GM23338 (cell line): ENCODE measurements around the gene BRPF3. TPM values are rescaled to one million over a fixed set of nuclear protein-coding genes. Genes with fewer than 3 reads are reported as not detected.

Experiments
- ATAC-seq: fragments of 200-7000 bp; cut with Tn5 transposase; 3 replicates; pipeline ENCODE4 v1.9.1; 2020
- DNase-seq: peaks from one replicate; pipeline ENCODE4 v3.0.0-alpha.2; 2015; ENCODE audit warnings: low spot score
- H2AFZ ChIP-seq: fragments of 200-600 bp; sonication (generic); 2 replicates; pipeline ENCODE4 v1.8.0; 2016; ENCODE audit warnings: antibody characterized with exemption, mild to moderate bottlenecking, moderate library complexity
- H3F3A ChIP-seq: fragments of 200-600 bp; sonication (generic); replicated peaks from 2 replicates; pipeline ENCODE4 v1.8.0; 2017; ENCODE audit warnings: antibody characterized with exemption, mixed run types, low read depth
- H3K27ac ChIP-seq: fragments of 200-600 bp; sonication (generic); 2 replicates; pipeline ENCODE4 v1.6.1; 2016; ENCODE audit warnings: low read depth
- H3K27me3 ChIP-seq: fragments of 200-600 bp; sonication (generic); 2 replicates; pipeline ENCODE4 v1.8.0; 2016; ENCODE audit warnings: mild to moderate bottlenecking, mixed run types, moderate library complexity; ENCODE audit not compliant: insufficient read depth
- H3K36me3 ChIP-seq: fragments of 200-600 bp; sonication (generic); 2 replicates; pipeline ENCODE4 v1.8.0; 2016; ENCODE audit warnings: mild to moderate bottlenecking; ENCODE audit not compliant: insufficient read depth
- H3K4me1 ChIP-seq: fragments of 200-600 bp; sonication (generic); 2 replicates; pipeline ENCODE4 v1.8.0; 2016; ENCODE audit warnings: mild to moderate bottlenecking, moderate library complexity; ENCODE audit not compliant: insufficient read depth
- H3K4me2 ChIP-seq: fragments of 200-600 bp; sonication (generic); 2 replicates; pipeline ENCODE4 v1.7.1; 2017; ENCODE audit warnings: mixed run types
- H3K4me3 ChIP-seq: fragments of 200-600 bp; sonication (generic); 2 replicates; pipeline ENCODE4 v1.6.1; 2016; ENCODE audit warnings: mixed run types
- H3K79me2 ChIP-seq: fragments of 200-600 bp; sonication (generic); replicated peaks from 2 replicates; pipeline ENCODE4 v1.8.0; 2017; ENCODE audit warnings: mild to moderate bottlenecking; ENCODE audit not compliant: insufficient read depth
- H3K9me2 ChIP-seq: fragments of 200-600 bp; sonication (generic); 2 replicates; pipeline ENCODE4 v1.8.0; 2017; ENCODE audit not compliant: insufficient read depth
- H4K20me1 ChIP-seq: fragments of 200-600 bp; sonication (generic); replicated peaks from 2 replicates; pipeline ENCODE4 v1.8.0; 2017; ENCODE audit warnings: mild to moderate bottlenecking; ENCODE audit not compliant: insufficient read depth
- H3K27ac Mint-ChIP-seq: 2 replicates; pipeline ENCODE4 v1.8.0; 2020; ENCODE audit warnings: inconsistent platforms, mild to moderate bottlenecking, moderate library complexity, mixed read lengths
- H3K27me3 Mint-ChIP-seq: 3 replicates; pipeline ENCODE4 v1.8.0; 2022; ENCODE audit warnings: low read depth, mild to moderate bottlenecking, moderate library complexity, mixed read lengths, inconsistent platforms; ENCODE audit not compliant: insufficient read depth, poor library complexity
- H3K36me3 Mint-ChIP-seq: 3 replicates; pipeline ENCODE4 v1.8.0; 2021; ENCODE audit warnings: low read depth, mild to moderate bottlenecking, inconsistent platforms, moderate library complexity, mixed read lengths
- H3K4me1 Mint-ChIP-seq: 3 replicates; pipeline ENCODE4 v1.8.0; 2020; ENCODE audit warnings: mild to moderate bottlenecking, inconsistent platforms, mixed read lengths
- H3K4me3 Mint-ChIP-seq: 3 replicates; pipeline ENCODE4 v1.8.0; 2021; ENCODE audit warnings: moderate library complexity, mild to moderate bottlenecking, inconsistent platforms, mixed read lengths
- H3K9me3 Mint-ChIP-seq: 3 replicates; pipeline ENCODE4 v1.8.0; 2020; ENCODE audit warnings: moderate library complexity, mild to moderate bottlenecking, inconsistent platforms, mixed read lengths
- CREB1 ChIP-seq: fragments of 250-450 bp; sonication (Bioruptor Pico); IDR thresholded peaks from 2 replicates; pipeline ENCODE4 v1.5.0; 2020; ENCODE audit warnings: low read depth, mild to moderate bottlenecking, moderate library complexity
- CTCF ChIP-seq, 2 experiments: fragments of 200-600 bp in 1 of 2; sonication (generic) in 1 of 2; conservative IDR thresholded peaks; 2 replicates each; pipeline versions ENCODE4 v1.5.1 to v1.6.1; 2016 to 2017; ENCODE audit warnings: antibody characterized with exemption in 2 of 2, low read depth in 2 of 2, mild to moderate bottlenecking in 2 of 2, moderate library complexity in 1 of 2
- EZH2 ChIP-seq: fragments of 200-600 bp; sonication (generic); IDR thresholded peaks from one replicate; pipeline ENCODE4 v1.8.0; 2017; ENCODE audit warnings: antibody characterized with exemption, mild to moderate bottlenecking, low read depth; ENCODE audit not compliant: unreplicated experiment
- EZH2phosphoT487 ChIP-seq: fragments of 200-600 bp; sonication (generic); IDR thresholded peaks from one replicate; pipeline ENCODE4 v1.8.1; 2018; ENCODE audit warnings: antibody characterized with exemption; ENCODE audit not compliant: unreplicated experiment
- JUNB ChIP-seq: IDR thresholded peaks from one replicate; pipeline ENCODE4 v1.6.1; 2016; ENCODE audit warnings: antibody characterized with exemption; ENCODE audit not compliant: unreplicated experiment
- NANOG ChIP-seq: IDR thresholded peaks from 2 replicates; pipeline ENCODE4 v1.6.1; 2016; ENCODE audit warnings: antibody characterized with exemption, borderline replicate concordance
- REST ChIP-seq: IDR thresholded peaks from one replicate; pipeline ENCODE4 v1.6.1; 2018; ENCODE audit warnings: antibody characterized with exemption; ENCODE audit not compliant: unreplicated experiment
- STAT1 ChIP-seq: IDR thresholded peaks from one replicate; pipeline ENCODE4 v1.6.1; 2016; ENCODE audit warnings: antibody characterized with exemption; ENCODE audit not compliant: unreplicated experiment
- ZNF114 ChIP-seq: fragments of 250-450 bp; sonication (Bioruptor Pico); IDR thresholded peaks from 2 replicates; pipeline ENCODE4 v1.5.0; 2020; ENCODE audit warnings: mild to moderate bottlenecking, moderate library complexity
- ZNF331 ChIP-seq: fragments of 250-450 bp; sonication (Bioruptor Pico); IDR thresholded peaks from 2 replicates; pipeline ENCODE4 v1.5.0; 2020; ENCODE audit warnings: low read depth, mild to moderate bottlenecking, moderate library complexity
- ZNF462 ChIP-seq: fragments of 250-450 bp; sonication (Bioruptor Pico); IDR thresholded peaks from 2 replicates; pipeline ENCODE4 v1.5.0; 2020; ENCODE audit warnings: mild to moderate bottlenecking, moderate library complexity
- polyA plus RNA-seq: library from polyadenylated mRNA; unstranded; fragments of >200 nt; fragmentation: Nextera tagmentation; extraction: Ambion mirVana; gene quantifications from 2 replicates; pipeline ENCODE4 v1.2.1, GENCODE V29; 2016
- total RNA-seq: library from RNA; depleted of rRNA; stranded (reverse); fragments of >200 nt; shearing (Covaris generic); gene quantifications from 2 replicates; pipeline ENCODE4 v1.2.3, GENCODE V29; 2014

BRPF3 gene
- total and polyA plus RNA-seq, 2 experiments from 2014 or later = 11.8 to 33.2 TPM

- Histone ChIP-seq H3K9me2 (no peaks in the 10 kb centered on the region), H3K4me3 (no peak overlapping the region), H3K36me3 (no peaks in the 10 kb centered on the region; the same call in 1 of the 2 replicates), H3K27me3 (no peaks in the 10 kb centered on the region), H3K4me2 (no peak overlapping the region), H3K79me2 (no peaks in the 10 kb centered on the region), H3K4me1 (no peaks in the 10 kb centered on the region), H3K27ac (no peak overlapping the region), H4K20me1 (no peaks in the 10 kb centered on the region), H3F3A (no peaks in the 10 kb centered on the region), H2AFZ (no peak overlapping the region)
- no peaks in the 10 kb centered on the region for H3K27me3 Mint-ChIP-seq
- DNase-seq (no peak), ATAC-seq (no peak)
- H3K4me1 Mint-ChIP-seq = 0 out of 3 replicates have a peak, but pooled peaks cover 2% of the 10 kb centered on the region
- TF ChIP-seq NANOG (no peak), EZH2phosphoT487 (no peak), REST (no peak), JUNB (no peak), ZNF331 (no peak), EZH2 (no peak), ZNF114 (CRISPR knock-in tag) (no peak), ZNF462 (CRISPR knock-in tag) (no peak), CTCF (conservative IDR thresholded peaks at IDR 0.05; ENCODE audit: low read depth in 2 of 2) (no peak), STAT1 (no peak), CREB1 (CRISPR knock-in tag) (no peak)
- no peaks in the 10 kb centered on the region for H3K36me3 Mint-ChIP-seq
- H3K4me3 Mint-ChIP-seq = no peak overlapping the region
- H3K9me3 Mint-ChIP-seq = peaks cover 13% of the 10 kb centered on the region; the same call in 2 of the 3 replicates
- no peak overlapping the region for H3K27ac Mint-ChIP-seq
Observed at GRCh38 chr6:36160147-36160760, 36.3 kb upstream of the BRPF3 start.
